ENCODE measurements around the gene AHSG.
"Not testable (repeated sequence)": the region's sequence is repeated elsewhere in the genome, so short reads cannot be mapped to it uniquely, and the experiment has no call there.

Gene AHSG

DNA sequence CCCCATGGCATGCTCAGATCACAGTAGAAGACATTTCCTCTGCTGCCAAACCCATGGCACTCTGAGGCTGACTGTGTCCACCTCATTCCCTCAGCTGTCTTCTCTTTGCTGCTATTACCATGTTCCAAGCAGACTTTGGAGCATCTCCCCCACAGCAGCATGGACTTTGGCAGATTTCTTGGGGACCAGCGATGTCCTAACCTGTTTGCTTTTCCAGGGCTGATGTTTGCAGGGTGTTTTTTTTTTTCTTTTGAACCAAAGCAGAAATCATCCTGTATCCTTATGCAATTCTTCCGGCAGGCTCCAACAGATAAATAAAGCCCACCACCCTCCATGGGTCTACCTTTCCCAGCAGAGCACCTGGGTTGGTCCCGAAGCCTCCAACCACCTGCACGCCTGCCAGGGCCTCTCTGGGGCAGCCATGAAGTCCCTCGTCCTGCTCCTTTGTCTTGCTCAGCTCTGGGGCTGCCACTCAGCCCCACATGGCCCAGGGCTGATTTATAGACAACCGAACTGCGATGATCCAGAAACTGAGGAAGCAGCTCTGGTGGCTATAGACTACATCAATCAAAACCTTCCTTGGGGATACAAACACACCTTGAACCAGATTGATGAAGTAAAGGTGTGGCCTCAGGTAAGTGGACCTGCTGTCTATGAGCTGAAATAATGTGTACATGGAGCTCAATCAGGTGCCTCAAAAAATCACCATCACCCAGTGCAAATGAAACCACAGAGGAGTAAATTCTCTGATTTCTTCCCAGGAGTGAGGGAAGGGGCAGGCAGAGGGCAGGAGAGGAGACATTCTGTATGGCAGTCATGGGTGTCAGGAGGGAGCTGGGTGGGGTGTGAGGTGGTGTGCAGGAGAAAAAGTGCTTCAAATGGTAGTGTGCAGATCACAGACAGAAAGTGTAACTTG lies at the start of gene AHSG:
Gene AHSG, plus strand, starts transcription at position 340 of the 916 bp plus-strand sequence. Its CDS starts 82 bp downstream, at position 422.
- no peak for TF ChIP-seq CTCF (IDR thresholded peaks at IDR 0.05; ENCODE audit: low read depth, low read length)
- H3K27ac ChIP-seq: no peak within 1 kb of the TSS

GRCh38 chr3:186564586-186564985 lies 48.3 kb upstream of the AHSG start:
- Histone ChIP-seq H3K4me3 (ENCODE audit: low read depth, low read length) (no peak overlapping the region), H3K36me3 (no peaks in the 10 kb centered on the region; the same call in 1 of the 2 replicates), H3K27ac (no peak overlapping the region), H3K27me3 (ENCODE audit: insufficient read depth, low read depth, severe bottlenecking) (no peaks in the 10 kb centered on the region), H3K9me3 (ENCODE audit: severe bottlenecking) (no peaks in the 10 kb centered on the region)
- no peak for TF ChIP-seq CTCF (IDR thresholded peaks at IDR 0.05; ENCODE audit: low read depth, low read length)
- no peak for DNase-seq

More for the DNA sequence above, at the start of gene AHSG:
- DNase-seq: no peak
- Histone ChIP-seq H3K27me3 (ENCODE audit: insufficient read depth, low read depth, severe bottlenecking) (peaks cover 12% of the 10 kb centered on the region), H3K9me3 (ENCODE audit: severe bottlenecking) (no peaks in the 10 kb centered on the region), H3K4me3 (ENCODE audit: low read depth, low read length) (no peak within 1 kb of the TSS), H3K36me3 (no peaks in the 10 kb centered on the region)

- no peaks in the 10 kb centered on the region for H3K27me3 ChIP-seq (ENCODE audit: insufficient read depth, low read depth, severe bottlenecking)
- no peak for DNase-seq
- no peaks in the 10 kb centered on the region for H3K9me3 ChIP-seq (ENCODE audit: severe bottlenecking)
- TF ChIP-seq CTCF (IDR thresholded peaks at IDR 0.05; ENCODE audit: low read depth, low read length): no peak
- peak overlapping the region; percentile 75 for H3K27ac ChIP-seq
- H3K4me3 ChIP-seq (ENCODE audit: low read depth, low read length): peak overlapping the region; percentile 89
- H3K36me3 ChIP-seq: no peaks in the 10 kb centered on the region; the same call in 1 of the 2 replicates
Measured at GRCh38 chr3:186566772-186567071, 46.1 kb upstream of the AHSG start.

DNA sequence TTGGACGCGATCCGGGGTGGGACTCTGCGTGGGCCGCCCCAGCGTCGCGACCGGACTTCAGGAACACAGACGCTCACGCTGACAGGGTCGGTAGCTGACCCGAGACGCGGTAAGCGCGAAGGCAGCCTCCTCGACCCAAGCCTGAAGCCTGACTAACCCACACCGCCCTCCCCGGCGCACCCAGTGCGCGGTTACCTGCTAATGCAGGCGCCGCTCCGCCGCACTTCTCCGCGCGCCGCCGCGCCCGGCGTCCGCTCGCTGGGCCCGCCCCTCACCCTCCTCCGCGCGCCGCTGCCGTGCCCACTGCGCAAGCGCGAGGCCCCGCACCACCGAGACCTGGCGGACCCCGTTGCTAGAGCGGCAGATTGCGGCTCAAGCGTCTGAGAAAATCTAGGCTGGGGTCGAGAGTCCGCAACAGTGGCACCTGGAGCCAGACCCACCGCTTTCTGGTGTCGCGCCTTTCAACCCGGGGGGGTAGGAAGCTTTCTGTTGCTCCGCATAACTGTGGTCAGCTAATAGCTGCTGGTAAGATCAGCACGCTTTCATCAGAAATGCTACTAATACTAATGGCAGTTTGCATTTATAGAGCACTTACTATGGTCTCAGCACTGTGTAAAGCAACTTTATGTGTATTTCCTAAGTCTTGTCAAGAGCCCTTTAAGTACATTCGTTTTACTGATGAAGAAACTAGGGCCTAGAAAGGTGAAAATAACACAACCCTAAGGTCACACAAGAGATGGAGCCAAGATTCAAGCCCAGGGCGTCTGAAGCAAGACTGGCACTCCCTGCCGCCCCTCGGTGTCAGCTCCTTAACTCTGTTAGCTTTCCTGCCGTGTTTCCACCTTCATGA lies 45.6 kb upstream of the AHSG start, which contains the start of gene TBCCD1:
Gene TBCCD1, minus strand, starts transcription at position 268 of the 850 bp plus-strand sequence. CDS start 3,010 bp downstream, outside the sequence.
- no peak for TF ChIP-seq CTCF (IDR thresholded peaks at IDR 0.05; ENCODE audit: low read depth, low read length)
- Histone ChIP-seq H3K36me3 (peaks cover 4% of the 10 kb centered on the region), H3K27me3 (ENCODE audit: insufficient read depth, low read depth, severe bottlenecking) (no peaks in the 10 kb centered on the region), H3K4me3 (ENCODE audit: low read depth, low read length) (peak within 1 kb of the TSS; percentile 89), H3K9me3 (ENCODE audit: severe bottlenecking) (no peaks in the 10 kb centered on the region), H3K27ac (peak within 1 kb of the TSS; percentile 75)
- peak; percentile 90 for DNase-seq

- Histone ChIP-seq H3K36me3 (peaks cover 23% of the 10 kb centered on the region), H3K4me3 (ENCODE audit: low read depth, low read length) (peak overlapping the region; percentile 62)
- not testable (repeated sequence) for H3K27me3 ChIP-seq (ENCODE audit: insufficient read depth, low read depth, severe bottlenecking); H3K27ac ChIP-seq; DNase-seq; H3K9me3 ChIP-seq (ENCODE audit: severe bottlenecking)
Measured at GRCh38 chr3:186569361-186569760, 43.5 kb upstream of the AHSG start.

DNA sequence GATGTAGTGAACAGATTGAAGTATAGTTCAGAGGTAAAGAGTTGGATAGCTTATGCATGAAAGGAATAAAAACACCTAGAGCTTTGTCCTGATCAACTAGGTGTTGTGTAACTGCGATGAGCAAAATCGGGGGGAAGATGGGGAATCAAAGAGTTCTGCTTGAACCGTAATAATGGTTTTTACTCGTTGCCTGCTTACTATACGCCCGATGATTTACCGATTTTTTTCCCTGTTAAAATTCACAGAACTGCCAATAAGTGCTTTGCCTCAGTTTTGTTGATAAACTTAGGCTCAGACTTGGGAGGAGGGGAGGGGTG lies 43.1 kb upstream of the AHSG start:
- peak overlapping the region; percentile 62 for H3K4me3 ChIP-seq (ENCODE audit: low read depth, low read length)
- TF ChIP-seq CTCF (IDR thresholded peaks at IDR 0.05; ENCODE audit: low read depth, low read length): no peak
- peaks cover 26% of the 10 kb centered on the region for H3K36me3 ChIP-seq
- peak overlapping the region; percentile 60 for H3K27ac ChIP-seq
- DNase-seq: no peak
- H3K9me3 ChIP-seq (ENCODE audit: severe bottlenecking): no peaks in the 10 kb centered on the region
- H3K27me3 ChIP-seq (ENCODE audit: insufficient read depth, low read depth, severe bottlenecking): no peaks in the 10 kb centered on the region
